SKM-1 (cell line): ENCODE results near the gene ACTRT3.
A peak's percentile ranks its signal among the peaks of the same experiment; 100 is the strongest.
"Not testable (repeated sequence)": the region's sequence is repeated elsewhere in the genome, so short reads cannot be mapped to it uniquely, and the experiment has no call there.

Experiments used
- DNase-seq: peaks from one replicate; lab custom pipeline; 2025; ENCODE audit not compliant: unreplicated experiment; lab: John Stamatoyannopoulos, UW

The ACTRT3 gene

GRCh38 chr3:169772897-169773816 is 3.8 kb upstream of the ACTRT3 start, which contains the start of gene MYNN:
Gene MYNN, plus strand, starts transcription at chr3:169773396. Its CDS starts 900 bp downstream, at chr3:169774296.
- peak; percentile 86 for DNase-seq

GRCh38 chr3:169772305-169772896 is 3.0 kb upstream of the ACTRT3 start:
- peak; percentile 58 for DNase-seq

GRCh38 chr3:169771497-169772304 is 2.3 kb upstream of the ACTRT3 start:
- DNase-seq: peak; percentile 86

- DNase-seq: peak; percentile 9
Measured at GRCh38 chr3:169764882-169765612, 4.3 kb downstream of the ACTRT3 start, which contains the start of gene TERC. Gene TERC, minus strand, starts transcription at chr3:169765060.

GRCh38 chr3:169764312-169764881 is 5.0 kb downstream of the ACTRT3 start:
- peak; percentile 56 for DNase-seq

GRCh38 chr3:169760479-169760878 is 8.9 kb downstream of the ACTRT3 start:
- no peak for DNase-seq

- DNase-seq: no peak
Measured at GRCh38 chr3:169759256-169759655, 10.1 kb downstream of the ACTRT3 start.

- DNase-seq: no peak
Measured at GRCh38 chr3:169758359-169758994, 10.9 kb downstream of the ACTRT3 start.

GRCh38 chr3:169755488-169755887 is 13.9 kb downstream of the ACTRT3 start:
- no peak for DNase-seq

- no peak for DNase-seq
Measured at GRCh38 chr3:169754711-169755110, 14.7 kb downstream of the ACTRT3 start.

GRCh38 chr3:169751875-169752274 is 17.5 kb downstream of the ACTRT3 start:
- no peak for DNase-seq

- no peak for DNase-seq
Measured at GRCh38 chr3:169750665-169751064, 18.7 kb downstream of the ACTRT3 start.

- DNase-seq: no peak
Measured at GRCh38 chr3:169748670-169749069, 20.7 kb downstream of the ACTRT3 start.

GRCh38 chr3:169746924-169747323 is 22.4 kb downstream of the ACTRT3 start:
- peak; percentile 13 for DNase-seq

- no peak for DNase-seq
Measured at GRCh38 chr3:169744366-169745054, 24.9 kb downstream of the ACTRT3 start.

- DNase-seq: no peak
Measured at GRCh38 chr3:169739067-169739466, 30.3 kb downstream of the ACTRT3 start.

GRCh38 chr3:169731857-169732256 is 37.5 kb downstream of the ACTRT3 start:
- not testable (repeated sequence) for DNase-seq

GRCh38 chr3:169722724-169723123 is 46.6 kb downstream of the ACTRT3 start:
- no peak for DNase-seq

- not testable (repeated sequence) for DNase-seq
Measured at GRCh38 chr3:169718415-169718814, 50.9 kb downstream of the ACTRT3 start.
